Measurements from ENCODE around the gene CSHL1. TPM values are rescaled to one million over a fixed set of nuclear protein-coding genes. Genes with fewer than 3 reads are reported as not detected.
A peak's percentile ranks its signal among the peaks of the same experiment; 100 is the strongest.
"Not testable (repeated sequence)": the region's sequence is repeated elsewhere in the genome, so short reads cannot be mapped to it uniquely, and the experiment has no call there.

The CSHL1 gene
- polyA plus RNA-seq, 3 donors: not detected

GRCh38 chr17:63916566-63917185 lies 5.6 kb upstream of the CSHL1 start:
- H3K27ac Mint-ChIP-seq: no peak overlapping the region
- peaks cover 14% of the 10 kb centered on the region for H3K4me1 Mint-ChIP-seq
- Histone ChIP-seq H3K4me3 (replicated peaks in 1 of 3; ENCODE audit: low read depth in 2 of 3, low read length in 3 of 3) (no peak overlapping the region), H3K9ac (ENCODE audit: insufficient read depth, low read length, poor library complexity, severe bottlenecking) (no peak overlapping the region), H3K9me3 (replicated peaks in 1 of 2; ENCODE audit: control insufficient read depth in 1 of 2, insufficient read depth in 1 of 2, low read length in 2 of 2) (no peaks in the 10 kb centered on the region), H2AFZ (ENCODE audit: insufficient read depth, low read depth, low read length, poor library complexity, severe bottlenecking) (no peak overlapping the region), H3K27ac (ENCODE audit: low read depth in 1 of 2, low read length in 2 of 2) (no peak overlapping the region), H3K36me3 (replicated peaks in 1 of 2; ENCODE audit: control insufficient read depth in 1 of 2, insufficient read depth in 2 of 2, low read length in 2 of 2) (no peaks in the 10 kb centered on the region), H3K27me3 (ENCODE audit: control insufficient read depth in 2 of 2, insufficient read depth in 2 of 2, low read length in 2 of 2) (no peaks in the 10 kb centered on the region), H3K79me2 (ENCODE audit: insufficient read depth, low read length) (no peaks in the 10 kb centered on the region), H3K4me2 (replicated peaks; ENCODE audit: extremely low read depth, low read length, poor library complexity, severe bottlenecking) (no peak overlapping the region), H4K20me1 (ENCODE audit: insufficient read depth, low read length) (no peaks in the 10 kb centered on the region), H3K4me1 (ENCODE audit: control insufficient read depth in 1 of 2, insufficient read depth in 2 of 2, low read length in 2 of 2) (no peaks in the 10 kb centered on the region)
- H3K9me3 Mint-ChIP-seq: no peaks in the 10 kb centered on the region
- WGBS (ENCODE audit: insufficient coverage): 96% methylated on average over 11 of the region's 12 CpGs
- no peak for DNase-seq
- no peak overlapping the region for H3K4me3 Mint-ChIP-seq
- peaks cover 2 to 11% (median 4%) of the 10 kb centered on the region in 3 donors for H3K27me3 Mint-ChIP-seq (ENCODE audit: low read depth in 3 of 3)
- intact Hi-C loops (cut with micrococcal nuclease): loop anchor here (5.0 to 10.0 kb wide), 3 partner anchors 108 to 216 kb away; partner anchors contain the start of genes ERN1 (in 1 of the 2) and ICAM2 (in 1 of the 2)
- H3K36me3 Mint-ChIP-seq: no peaks in the 10 kb centered on the region
- no peak for TF ChIP-seq CTCF (IDR thresholded peaks at IDR 0.05)

GRCh38 chr17:63915753-63916152 lies 4.7 kb upstream of the CSHL1 start:
- Mint-ChIP-seq H3K4me3 (peak overlapping the region; percentile 12 to 55), H3K27me3 (ENCODE audit: low read depth in 3 of 3) (peaks cover 2 to 11% (median 5%) of the 10 kb centered on the region in 3 donors), H3K4me1 (peaks cover 14% of the 10 kb centered on the region)
- 30% methylated on average over 3 of the region's 10 CpGs for WGBS (ENCODE audit: insufficient coverage)
- not testable (repeated sequence) for H3K9me3 ChIP-seq (replicated peaks in 1 of 2; ENCODE audit: control insufficient read depth in 1 of 2, insufficient read depth in 1 of 2, low read length in 2 of 2); H3K27me3 ChIP-seq (ENCODE audit: control insufficient read depth in 2 of 2, insufficient read depth in 2 of 2, low read length in 2 of 2); H3K79me2 ChIP-seq (ENCODE audit: insufficient read depth, low read length); H3K4me1 ChIP-seq (ENCODE audit: control insufficient read depth in 1 of 2, insufficient read depth in 2 of 2, low read length in 2 of 2); H2AFZ ChIP-seq (ENCODE audit: insufficient read depth, low read depth, low read length, poor library complexity, severe bottlenecking); H3K9me3 Mint-ChIP-seq; H3K36me3 ChIP-seq (replicated peaks in 1 of 2; ENCODE audit: control insufficient read depth in 1 of 2, insufficient read depth in 2 of 2, low read length in 2 of 2); H3K4me3 ChIP-seq (replicated peaks in 1 of 3; ENCODE audit: low read depth in 2 of 3, low read length in 3 of 3); H3K27ac Mint-ChIP-seq; H4K20me1 ChIP-seq (ENCODE audit: insufficient read depth, low read length); DNase-seq; H3K4me2 ChIP-seq (replicated peaks; ENCODE audit: extremely low read depth, low read length, poor library complexity, severe bottlenecking); H3K36me3 Mint-ChIP-seq; H3K27ac ChIP-seq (ENCODE audit: low read depth in 1 of 2, low read length in 2 of 2); H3K9ac ChIP-seq (ENCODE audit: insufficient read depth, low read length, poor library complexity, severe bottlenecking)
- intact Hi-C loops (cut with micrococcal nuclease): loop anchor here (5.0 to 10.0 kb wide), 3 partner anchors 109 to 217 kb away; partner anchors contain the start of genes ERN1 (in 1 of the 2) and ICAM2 (in 1 of the 2)

All from CD14-positive monocyte (primary cell).